ENCODE results near the gene GRK5.
"Not testable (repeated sequence)": the region's sequence is repeated elsewhere in the genome, so short reads cannot be mapped to it uniquely, and the experiment has no call there.

Gene GRK5

DNA sequence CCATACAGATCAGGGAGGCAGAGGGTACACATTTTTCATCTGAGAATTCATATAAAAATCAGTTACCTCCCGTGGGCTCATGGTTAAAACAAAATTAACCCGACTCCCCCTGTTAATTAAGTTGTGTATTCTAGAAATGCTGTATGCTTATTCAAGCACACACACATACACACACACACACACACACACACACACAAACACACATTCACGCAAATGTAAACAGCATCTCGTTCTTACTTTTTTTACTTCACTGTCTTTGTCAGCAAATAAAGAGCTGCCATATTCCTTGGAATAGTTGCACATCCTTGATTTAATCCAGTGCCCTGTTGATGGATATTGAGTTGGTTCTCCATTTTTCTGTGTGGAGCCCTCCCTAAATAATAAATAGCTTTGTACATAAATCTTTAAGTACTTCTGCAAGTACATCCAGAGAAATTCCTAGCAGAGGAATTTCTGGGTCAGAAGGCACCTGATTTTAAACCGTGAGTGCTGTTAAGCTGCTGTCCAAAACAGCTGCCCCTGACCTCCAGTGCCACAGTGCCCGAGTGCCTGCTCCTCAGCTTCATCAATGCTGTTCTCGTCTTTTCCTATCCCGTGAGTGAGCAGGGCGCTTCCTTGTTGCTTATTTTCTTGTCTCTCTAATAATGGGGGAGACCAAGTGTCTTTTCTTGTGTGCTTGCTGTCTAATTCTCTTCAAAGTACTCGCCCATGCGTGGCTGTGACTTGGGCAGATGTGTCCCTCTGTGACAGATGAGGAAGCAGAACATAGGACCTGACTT lies 217.9 kb downstream of the GRK5 start:
- no peak for DNase-seq

- no peak for DNase-seq
These were observed 218.5 kb downstream of the GRK5 start for GRCh38 chr10:119425881-119426170.

DNA sequence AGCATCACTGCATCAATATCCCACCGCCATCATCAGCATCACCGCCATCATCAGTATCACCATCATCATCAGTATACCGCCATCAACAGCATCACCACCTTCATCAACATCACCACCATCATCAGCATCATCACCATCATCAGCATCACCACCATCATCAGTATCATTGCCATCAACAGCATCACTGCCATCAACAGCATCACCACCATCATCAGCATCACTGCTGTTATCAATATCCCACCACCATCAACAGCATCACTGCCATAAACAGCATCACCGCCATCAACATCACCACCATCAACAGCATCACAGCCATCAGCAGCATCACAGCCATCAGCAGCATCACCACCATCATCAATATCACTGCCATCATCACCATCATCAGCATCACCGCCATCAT lies 219.3 kb downstream of the GRK5 start:
- no peak for DNase-seq

DNA sequence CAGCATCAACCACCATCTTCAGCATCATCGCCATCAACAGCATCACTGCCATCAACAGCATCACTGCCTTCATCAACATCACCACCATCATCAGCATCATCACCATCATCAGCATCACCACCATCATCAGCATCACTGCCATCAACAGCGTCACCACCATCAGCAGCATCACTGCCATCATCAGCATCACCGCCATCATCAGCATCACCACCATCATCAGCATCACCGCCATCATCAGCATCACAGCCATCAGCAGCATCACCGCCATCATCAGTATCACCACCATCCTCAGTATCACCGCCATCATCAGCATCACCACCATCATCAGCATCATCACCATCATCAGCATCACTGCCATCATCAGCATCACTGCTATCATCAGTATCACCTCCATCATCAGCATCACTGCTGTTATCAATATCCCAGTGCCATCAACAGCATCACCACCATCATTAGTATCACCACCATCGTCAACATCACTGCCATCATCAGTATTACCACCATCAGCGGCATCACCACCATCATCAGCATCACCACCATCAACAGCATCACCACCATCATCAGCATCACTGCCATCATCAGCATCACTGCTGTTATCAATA lies 220.0 kb downstream of the GRK5 start:
- no peak for DNase-seq

DNA sequence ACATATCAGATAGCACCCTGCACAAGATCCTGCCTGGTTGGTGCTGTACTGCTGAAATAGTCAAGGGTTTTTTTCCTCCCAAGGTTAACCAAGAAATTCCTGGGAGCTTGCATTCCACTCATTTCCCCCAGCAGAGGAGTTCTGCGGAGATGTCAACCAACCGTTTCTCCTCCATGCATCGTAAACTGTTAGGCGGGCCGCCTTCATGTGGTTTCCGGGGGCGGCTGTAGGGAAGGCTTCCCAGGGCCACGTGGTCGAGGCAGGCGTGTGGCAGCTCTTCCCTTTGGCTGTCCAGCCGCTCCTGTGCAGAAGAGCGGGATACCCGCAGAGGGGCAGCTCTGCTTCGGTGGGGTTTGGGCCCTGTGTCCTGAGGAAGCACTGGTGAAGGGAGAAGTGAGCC lies 221.4 kb downstream of the GRK5 start:
- no peak for DNase-seq

- DNase-seq = no peak
These were observed 222.4 kb downstream of the GRK5 start for GRCh38 chr10:119429771-119430170.

GRCh38 chr10:119431034-119431772 lies 223.8 kb downstream of the GRK5 start:
- DNase-seq = no peak

DNA sequence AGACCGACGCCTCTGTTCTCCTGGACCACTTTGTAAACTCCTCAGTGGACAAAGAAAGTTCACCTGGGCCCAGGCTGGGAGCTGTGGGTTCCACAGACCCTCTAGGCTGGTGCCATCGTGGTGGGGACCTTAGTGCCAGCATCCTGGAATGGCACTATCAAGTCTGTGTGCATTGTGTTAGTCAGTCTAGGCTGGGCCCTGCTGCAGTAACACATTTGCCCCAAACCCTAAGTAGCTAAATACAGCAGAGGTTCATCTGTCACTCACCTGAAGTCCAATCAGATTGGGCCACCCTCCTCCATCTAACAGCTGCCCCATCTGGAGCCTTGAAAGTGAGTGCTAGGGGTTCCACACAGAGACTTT lies 224.4 kb downstream of the GRK5 start:
- no peak for DNase-seq

DNA sequence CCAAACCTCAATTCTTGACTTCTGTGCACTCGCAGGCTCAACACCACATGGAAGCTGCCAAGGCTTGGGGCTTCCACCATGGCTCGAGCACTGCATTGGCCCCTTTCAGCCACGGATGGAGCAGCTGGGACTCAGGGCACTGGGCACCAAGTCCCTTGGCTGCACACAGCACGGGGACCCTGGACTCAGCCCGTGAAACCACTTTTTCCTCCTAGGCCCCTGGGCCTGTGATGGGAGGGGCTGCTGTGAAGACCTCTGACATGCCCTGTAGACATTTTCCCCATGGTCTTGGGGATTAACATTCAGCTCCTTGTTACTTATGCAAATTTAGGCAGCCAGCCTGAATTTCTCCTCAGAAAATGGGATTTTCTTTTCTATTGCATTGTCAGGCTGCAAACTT lies 227.6 kb downstream of the GRK5 start:
- not testable (repeated sequence) for DNase-seq

DNA sequence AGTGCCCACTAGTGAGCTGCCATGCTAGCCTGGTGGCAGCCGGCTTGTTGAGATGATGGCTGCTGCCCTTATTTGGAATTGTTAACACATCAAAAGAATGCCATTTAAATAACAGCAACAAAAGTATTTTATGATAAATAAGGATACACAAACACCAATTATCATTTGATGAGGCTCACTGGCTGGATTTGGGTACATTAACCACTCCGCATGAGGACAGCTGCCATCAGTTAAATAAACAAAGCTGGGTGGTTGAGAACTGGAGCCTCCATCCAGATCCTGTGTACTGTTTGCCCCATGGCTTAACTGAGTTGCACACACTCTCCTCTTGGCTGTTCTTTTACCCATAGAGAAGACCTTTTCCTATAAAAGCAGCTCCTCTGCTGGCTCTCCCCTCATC lies 231.3 kb downstream of the GRK5 start:
- no peak for DNase-seq

DNA sequence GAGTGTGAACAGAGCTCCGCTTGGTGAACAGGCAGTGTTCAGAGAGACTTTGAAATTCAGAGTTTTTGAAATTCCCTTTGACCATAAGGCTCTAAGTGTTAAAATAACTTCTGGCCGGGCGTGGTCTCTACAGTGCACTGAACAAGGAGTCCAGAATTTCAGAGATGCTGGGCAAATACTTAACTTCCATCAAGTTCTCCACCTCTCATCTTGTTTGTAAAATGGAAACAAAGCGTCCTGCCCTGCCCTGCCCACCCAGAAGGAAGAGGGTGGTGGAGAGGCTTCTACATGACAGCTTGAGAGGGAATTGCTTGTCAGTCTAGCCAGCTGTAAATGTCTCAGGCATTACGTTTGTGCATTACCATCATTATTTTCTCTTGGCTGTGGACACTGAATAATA lies 232.6 kb downstream of the GRK5 start:
- DNase-seq = no peak

- no peak for DNase-seq
These were observed 233.9 kb downstream of the GRK5 start for GRCh38 chr10:119441151-119441821.

DNA sequence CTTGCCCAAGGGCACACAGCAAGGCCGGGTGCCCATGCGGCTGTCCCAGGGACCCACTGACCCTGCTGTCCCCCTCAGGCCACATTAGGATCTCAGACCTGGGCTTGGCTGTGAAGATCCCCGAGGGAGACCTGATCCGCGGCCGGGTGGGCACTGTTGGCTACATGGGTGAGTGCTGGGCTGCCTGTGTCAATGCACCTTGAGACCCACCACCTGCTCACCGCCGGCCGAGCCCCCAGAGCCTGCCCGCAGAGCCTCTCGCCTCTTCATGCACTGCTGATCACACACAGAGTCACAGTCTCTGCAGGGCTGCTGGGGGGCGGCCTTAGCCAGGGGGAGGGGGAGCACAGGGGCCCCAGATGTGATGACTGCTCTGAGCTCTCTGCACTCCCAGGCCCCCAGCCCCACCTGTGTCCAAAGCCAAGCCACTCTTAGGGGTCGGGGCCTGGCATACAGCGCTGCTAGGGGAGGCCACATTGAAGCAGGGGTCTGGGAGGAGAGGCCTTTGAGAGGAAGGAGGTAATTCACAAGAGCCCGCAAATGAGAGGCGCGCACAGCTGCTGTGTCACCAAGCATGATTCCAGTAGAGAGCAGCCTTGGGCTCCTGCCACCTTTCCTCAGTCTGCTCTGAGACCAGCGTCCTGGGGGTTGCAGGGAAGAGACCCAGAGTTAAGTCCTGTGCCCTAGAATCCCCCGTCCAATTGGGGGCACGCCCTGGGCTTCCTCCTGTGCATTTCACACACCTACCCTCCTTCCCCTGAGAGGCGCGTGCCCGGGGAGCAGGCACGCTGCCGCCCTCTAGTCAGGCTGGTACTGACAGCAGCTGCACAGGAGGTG lies 234.8 kb downstream of the GRK5 start:
- no peak for DNase-seq

GRCh38 chr10:119442758-119443060 lies 235.3 kb downstream of the GRK5 start:
- DNase-seq = no peak

DNA sequence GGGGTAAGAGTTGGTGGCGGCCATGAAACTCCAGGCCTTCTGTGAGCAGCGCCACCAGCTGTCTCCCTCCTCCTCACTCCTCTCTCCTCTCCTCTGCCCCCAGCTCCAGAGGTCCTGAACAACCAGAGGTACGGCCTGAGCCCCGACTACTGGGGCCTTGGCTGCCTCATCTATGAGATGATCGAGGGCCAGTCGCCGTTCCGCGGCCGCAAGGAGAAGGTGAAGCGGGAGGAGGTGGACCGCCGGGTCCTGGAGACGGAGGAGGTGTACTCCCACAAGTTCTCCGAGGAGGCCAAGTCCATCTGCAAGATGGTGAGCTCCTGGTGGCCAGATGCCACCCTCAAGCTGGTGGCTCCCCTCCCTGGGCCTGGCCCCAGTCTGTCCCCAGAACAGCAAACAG lies 236.1 kb downstream of the GRK5 start:
- DNase-seq = no peak

GRCh38 chr10:119443970-119444660 lies 236.7 kb downstream of the GRK5 start:
- DNase-seq = no peak

- no peak for DNase-seq
These were observed 237.5 kb downstream of the GRK5 start for GRCh38 chr10:119444866-119445265.

DNA sequence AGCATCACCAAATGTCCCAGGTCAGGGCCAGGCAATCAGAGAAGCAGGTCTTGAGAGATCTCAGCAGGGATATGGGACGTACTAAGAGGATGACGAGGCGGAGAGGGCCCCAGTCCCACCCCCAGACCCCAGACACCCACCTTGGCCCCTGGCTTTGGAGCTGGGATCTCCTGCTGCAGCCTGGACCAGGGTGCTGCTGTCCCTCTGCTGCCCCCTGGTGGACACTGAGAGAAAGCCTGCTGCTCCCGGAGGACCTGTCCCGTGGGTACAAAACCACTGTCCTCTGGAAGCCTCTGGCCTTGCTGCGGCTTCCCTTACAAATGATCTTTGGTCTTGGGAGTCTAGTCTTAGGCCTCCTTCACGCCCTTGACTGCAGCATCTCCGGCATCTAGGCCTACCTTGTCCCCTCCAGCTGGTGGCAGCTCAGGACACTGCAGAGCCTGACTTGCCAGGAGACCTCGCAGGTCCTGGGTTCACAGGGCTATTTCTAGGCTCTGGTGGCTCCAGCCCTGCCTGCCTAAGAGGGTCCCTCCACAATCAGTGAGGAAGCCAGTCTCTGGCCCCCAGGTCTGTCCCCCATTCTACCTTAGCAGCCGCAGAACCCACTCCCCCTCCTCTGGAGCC lies 238.1 kb downstream of the GRK5 start:
- DNase-seq = peak; percentile 22

DNA sequence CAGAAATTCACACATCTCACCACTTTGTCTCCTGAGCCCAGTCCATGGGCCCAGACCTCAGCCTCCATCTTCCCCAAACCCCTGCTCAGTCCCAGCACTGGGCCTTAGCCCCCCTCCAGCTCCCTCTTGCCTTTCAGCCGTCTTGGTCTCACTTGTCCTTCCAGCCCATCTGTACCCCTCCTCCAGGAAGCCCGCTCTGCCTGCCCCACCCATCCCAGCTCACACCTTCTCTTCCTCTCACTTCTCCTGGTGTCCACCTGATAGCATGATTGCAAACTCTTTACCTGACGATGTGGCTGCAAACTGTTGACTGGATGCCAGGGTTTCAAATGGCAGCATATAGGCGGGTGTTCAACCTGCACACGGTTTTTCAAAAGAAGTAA lies 238.6 kb downstream of the GRK5 start:
- DNase-seq = no peak

DNA sequence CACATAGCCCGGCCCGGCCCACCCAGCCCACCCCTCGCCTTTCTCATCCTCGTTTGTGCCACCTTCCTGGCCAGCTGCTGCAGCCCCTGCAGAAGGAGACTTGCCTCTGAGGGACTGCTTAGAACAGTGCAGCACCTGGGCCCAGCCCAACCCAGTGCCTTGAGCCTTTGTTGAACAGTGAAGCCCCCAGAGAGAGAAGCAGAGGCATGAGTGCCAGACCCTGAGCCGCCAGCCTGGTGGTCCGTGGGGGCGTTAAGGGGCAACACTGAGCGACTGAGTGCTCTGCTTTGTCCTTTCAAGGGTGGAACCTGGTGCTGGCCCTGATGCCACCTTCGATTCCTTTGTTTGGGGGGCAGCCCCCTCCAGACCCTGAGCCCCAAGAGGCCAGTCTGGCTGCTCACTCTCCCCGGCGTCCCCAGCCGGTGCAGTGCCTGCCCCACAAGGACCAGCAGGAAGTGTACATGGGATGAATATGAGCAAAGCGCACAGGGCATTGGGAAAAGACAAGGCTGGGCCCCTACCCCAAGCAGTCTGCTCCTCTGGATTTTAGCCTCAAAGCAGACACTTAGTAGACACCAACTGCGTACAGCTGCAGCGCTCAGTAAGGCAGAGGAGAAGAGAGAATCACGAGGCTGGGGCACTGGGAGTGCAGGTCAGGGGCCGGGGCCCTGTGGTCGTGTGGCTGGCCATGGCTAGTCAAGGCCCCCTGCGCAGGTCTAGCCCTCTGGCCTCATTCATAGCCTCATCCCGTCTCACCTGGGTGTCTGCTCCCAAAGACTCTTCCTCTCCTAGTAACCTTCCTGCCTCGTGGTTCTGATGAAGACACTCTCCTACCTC lies 239.3 kb downstream of the GRK5 start:
- DNase-seq = no peak

DNA sequence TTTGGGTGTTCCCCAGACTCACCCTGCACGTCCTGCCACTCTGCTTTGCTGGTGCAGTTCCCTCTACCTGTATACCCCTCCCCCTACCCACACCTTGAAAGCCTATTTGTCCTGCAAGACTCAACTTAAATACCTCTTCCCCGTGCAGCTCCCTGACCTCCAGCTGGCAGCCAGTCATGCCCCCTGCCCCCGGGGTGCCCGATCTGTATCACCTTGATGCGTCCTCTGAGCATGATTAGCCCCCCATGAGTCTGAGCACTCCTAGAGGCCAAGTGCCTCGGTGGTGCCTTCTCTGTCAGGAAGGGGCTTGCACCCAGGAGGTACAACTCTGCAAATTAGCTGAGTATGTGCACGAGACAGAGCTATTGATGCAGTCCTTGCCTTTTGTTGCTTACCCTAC lies 240.1 kb downstream of the GRK5 start:
- DNase-seq = no peak
